Endothelial cell (in vitro differentiated cells): ENCODE results near the gene CYREN. TPM values are rescaled to one million over a fixed set of nuclear protein-coding genes. Genes with fewer than 3 reads are reported as not detected.
"Not testable (repeated sequence)": the region's sequence is repeated elsewhere in the genome, so short reads cannot be mapped to it uniquely, and the experiment has no call there.

Experiments used
- DNase-seq: peaks from one replicate; pipeline ENCODE4 v3.0.0; 2021; ENCODE audit warnings: low spot score
- H3K27ac Mint-ChIP-seq: one replicate; pipeline ENCODE4 v1.8.0; 2021; ENCODE audit warnings: mixed read lengths, inconsistent platforms; ENCODE audit not compliant: unreplicated experiment
- H3K27me3 Mint-ChIP-seq: one replicate; pipeline ENCODE4 v1.8.0; 2021; ENCODE audit warnings: mild to moderate bottlenecking, moderate library complexity, mixed read lengths, inconsistent platforms; ENCODE audit not compliant: unreplicated experiment
- H3K36me3 Mint-ChIP-seq: one replicate; pipeline ENCODE4 v1.8.0; 2021; ENCODE audit warnings: mild to moderate bottlenecking, low read depth, mixed read lengths, inconsistent platforms; ENCODE audit not compliant: unreplicated experiment
- H3K4me1 Mint-ChIP-seq: one replicate; pipeline ENCODE4 v1.8.0; 2021; ENCODE audit warnings: mild to moderate bottlenecking, mixed read lengths, inconsistent platforms; ENCODE audit not compliant: unreplicated experiment
- H3K4me3 Mint-ChIP-seq: one replicate; pipeline ENCODE4 v1.8.0; 2021; ENCODE audit warnings: mild to moderate bottlenecking, mixed read lengths, inconsistent platforms; ENCODE audit not compliant: unreplicated experiment
- H3K9me3 Mint-ChIP-seq: one replicate; pipeline ENCODE4 v1.8.0; 2021; ENCODE audit warnings: mixed read lengths, inconsistent platforms; ENCODE audit not compliant: unreplicated experiment
- CTCF ChIP-seq: fragments of 200-600 bp; sonication (generic); IDR thresholded peaks from one replicate; pipeline ENCODE4 v1.5.0; 2021; ENCODE audit warnings: antibody characterized with exemption; ENCODE audit not compliant: unreplicated experiment
- total RNA-seq: library from RNA; stranded (reverse); fragmentation: NEBNext Ultra II Directional; extraction: Animal tissue kit (Norgen Biotek cat#: 25700); gene quantifications from one replicate; pipeline ENCODE4 v1.2.1, GENCODE V29; 2021; ENCODE audit not compliant: unreplicated experiment

CYREN gene
- total RNA-seq, 1 donor from 2014 or later, result 38.1 TPM

GRCh38 chr7:135178364-135178763, 7.9 kb upstream of the CYREN start:
- H3K27ac Mint-ChIP-seq, result no peak overlapping the region

GRCh38 chr7:135177028-135177696, 6.7 kb upstream of the CYREN start:
- no peaks in the 10 kb centered on the region for H3K4me1 Mint-ChIP-seq
- peaks cover 20% of the 10 kb centered on the region for H3K36me3 Mint-ChIP-seq
- H3K27ac Mint-ChIP-seq, result no peak overlapping the region
- no peak for DNase-seq
- H3K4me3 Mint-ChIP-seq, result no peak overlapping the region
- peaks cover 9% of the 10 kb centered on the region for H3K9me3 Mint-ChIP-seq
- H3K27me3 Mint-ChIP-seq, result peaks cover 3% of the 10 kb centered on the region
- TF ChIP-seq CTCF, result no peak

More at GRCh38 chr7:135178364-135178763, 7.9 kb upstream of the CYREN start:
- Mint-ChIP-seq H3K27me3 (peaks cover 6% of the 10 kb centered on the region), H3K9me3 (peaks cover 9% of the 10 kb centered on the region), H3K4me1 (no peaks in the 10 kb centered on the region), H3K4me3 (no peak overlapping the region), H3K36me3 (peaks cover 32% of the 10 kb centered on the region)
- TF ChIP-seq CTCF, result no peak
- no peak for DNase-seq

GRCh38 chr7:135175931-135176330, 5.4 kb upstream of the CYREN start:
- H3K4me3 Mint-ChIP-seq, result no peak overlapping the region
- peaks cover 11% of the 10 kb centered on the region for H3K36me3 Mint-ChIP-seq
- H3K27me3 Mint-ChIP-seq, result peaks cover 3% of the 10 kb centered on the region
- no peak for DNase-seq
- peaks cover 8% of the 10 kb centered on the region for H3K4me1 Mint-ChIP-seq
- no peak for TF ChIP-seq CTCF
- H3K9me3 Mint-ChIP-seq, result peaks cover under 1% of the 10 kb centered on the region
- H3K27ac Mint-ChIP-seq, result no peak overlapping the region

- Mint-ChIP-seq H3K4me3 (no peak overlapping the region), H3K4me1 (peaks cover 8% of the 10 kb centered on the region), H3K36me3 (peaks cover 8% of the 10 kb centered on the region), H3K27me3 (peaks cover 3% of the 10 kb centered on the region), H3K9me3 (no peaks in the 10 kb centered on the region), H3K27ac (no peak overlapping the region)
- no peak for DNase-seq
- TF ChIP-seq CTCF, result no peak
These were observed 4.4 kb upstream of the CYREN start for GRCh38 chr7:135174941-135175340.

- H3K27ac Mint-ChIP-seq, H3K9me3 Mint-ChIP-seq, H3K4me3 Mint-ChIP-seq: not testable (repeated sequence)
These were observed 3.4 kb upstream of the CYREN start for GRCh38 chr7:135173916-135174315.

GRCh38 chr7:135171581-135172291, 1.2 kb upstream of the CYREN start:
- peaks cover 24% of the 10 kb centered on the region for H3K27me3 Mint-ChIP-seq
- H3K4me3 Mint-ChIP-seq, result peak overlapping the region; percentile 82
- H3K36me3 Mint-ChIP-seq, result peaks cover 20% of the 10 kb centered on the region

More at GRCh38 chr7:135173916-135174315, 3.4 kb upstream of the CYREN start:
- DNase-seq, H3K27me3 Mint-ChIP-seq: not testable (repeated sequence)
- peaks cover 18% of the 10 kb centered on the region for H3K4me1 Mint-ChIP-seq
- peaks cover 11% of the 10 kb centered on the region for H3K36me3 Mint-ChIP-seq

GRCh38 chr7:135170998-135171481, 533 bp upstream of the CYREN start:
- not testable (repeated sequence) for H3K9me3 Mint-ChIP-seq, DNase-seq
- Mint-ChIP-seq H3K4me3 (peak overlapping the region; percentile 82), H3K27ac (peak overlapping the region; percentile 91), H3K4me1 (peaks cover 42% of the 10 kb centered on the region), H3K36me3 (peaks cover 27% of the 10 kb centered on the region), H3K27me3 (peaks cover 26% of the 10 kb centered on the region)

More at GRCh38 chr7:135171581-135172291, 1.2 kb upstream of the CYREN start:
- H3K27ac Mint-ChIP-seq, result peak overlapping the region; percentile 91
- not testable (repeated sequence) for DNase-seq, H3K9me3 Mint-ChIP-seq
- peaks cover 37% of the 10 kb centered on the region for H3K4me1 Mint-ChIP-seq
